ENCODE data around the gene DUOX2.

GRCh38 chr15:45146405-45146804 lies 32.4 kb upstream of the DUOX2 start:
- TF ChIP-seq, protein P1, sequence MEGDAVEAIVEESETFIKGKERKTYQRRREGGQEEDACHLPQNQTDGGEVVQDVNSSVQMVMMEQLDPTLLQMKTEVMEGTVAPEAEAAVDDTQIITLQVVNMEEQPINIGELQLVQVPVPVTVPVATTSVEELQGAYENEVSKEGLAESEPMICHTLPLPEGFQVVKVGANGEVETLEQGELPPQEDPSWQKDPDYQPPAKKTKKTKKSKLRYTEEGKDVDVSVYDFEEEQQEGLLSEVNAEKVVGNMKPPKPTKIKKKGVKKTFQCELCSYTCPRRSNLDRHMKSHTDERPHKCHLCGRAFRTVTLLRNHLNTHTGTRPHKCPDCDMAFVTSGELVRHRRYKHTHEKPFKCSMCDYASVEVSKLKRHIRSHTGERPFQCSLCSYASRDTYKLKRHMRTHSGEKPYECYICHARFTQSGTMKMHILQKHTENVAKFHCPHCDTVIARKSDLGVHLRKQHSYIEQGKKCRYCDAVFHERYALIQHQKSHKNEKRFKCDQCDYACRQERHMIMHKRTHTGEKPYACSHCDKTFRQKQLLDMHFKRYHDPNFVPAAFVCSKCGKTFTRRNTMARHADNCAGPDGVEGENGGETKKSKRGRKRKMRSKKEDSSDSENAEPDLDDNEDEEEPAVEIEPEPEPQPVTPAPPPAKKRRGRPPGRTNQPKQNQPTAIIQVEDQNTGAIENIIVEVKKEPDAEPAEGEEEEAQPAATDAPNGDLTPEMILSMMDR (IDR thresholded peaks at IDR 0.05) = no peak
- no peak for TF ChIP-seq POLR2A (IDR thresholded peaks at IDR 0.05)
- TF ChIP-seq EP300 (IDR thresholded peaks at IDR 0.05) = no peak

Data from ovary (tissue), 3 donors.